Urinary bladder (tissue), 4 donors: Measurements from ENCODE around the gene GDI1. TPM values are rescaled to one million over a fixed set of nuclear protein-coding genes. Genes with fewer than 3 reads are reported as not detected.

Source experiments
- DNase-seq: peaks from one replicate; pipeline ENCODE4 v3.0.0-alpha.2; 2015; ENCODE audit errors: extremely low spot score
- H3K27ac ChIP-seq: one replicate; pipeline ENCODE4 v1.5.1; 2013; ENCODE audit warnings: low read depth, mild to moderate bottlenecking, moderate library complexity
- H3K36me3 ChIP-seq: one replicate; pipeline ENCODE4 v1.6.1; 2013; ENCODE audit warnings: mild to moderate bottlenecking, moderate library complexity; ENCODE audit not compliant: insufficient read depth
- H3K4me1 ChIP-seq: one replicate; pipeline ENCODE4 v1.6.1; 2013; ENCODE audit warnings: mild to moderate bottlenecking, moderate library complexity; ENCODE audit not compliant: insufficient read depth
- H3K4me3 ChIP-seq: one replicate; pipeline ENCODE4 v1.5.1; 2013; ENCODE audit warnings: low read depth, low read length
- WGBS: extraction: QIAGEN DNeasy Blood & Tissue Kit; methylation state at CpG from one replicate; pipeline ENCODE4 v1.1.7; 2013; 5-methylcytosine and 5-hydroxymethylcytosine counted together
- polyA plus RNA-seq: library from polyadenylated mRNA; stranded (reverse); fragments of 200-250 nt; gene quantifications from one replicate; pipeline ENCODE4 v1.2.3, GENCODE V29; 2013
- total RNA-seq: library from RNA; depleted of rRNA; stranded (reverse); fragments of >200 nt; gene quantifications from one replicate; pipeline ENCODE4 v1.2.3, GENCODE V29; 2014
- donor health status: healthy with polysubstance abuse.
- donor health status: healthy.

GDI1 gene
- total and polyA plus RNA-seq, 2 donors = 33.0 to 138 TPM

GRCh38 chrX:154449618-154450017 lies 12.7 kb downstream of the GDI1 start:
- H3K4me3 ChIP-seq = no peak overlapping the region
- DNase-seq = no peak
- H3K36me3 ChIP-seq = peaks cover 9% of the 10 kb centered on the region
- WGBS = 94% methylated on average over 18 of the region's 18 CpGs
- no peaks in the 10 kb centered on the region for H3K4me1 ChIP-seq
- H3K27ac ChIP-seq = no peak overlapping the region

DNA sequence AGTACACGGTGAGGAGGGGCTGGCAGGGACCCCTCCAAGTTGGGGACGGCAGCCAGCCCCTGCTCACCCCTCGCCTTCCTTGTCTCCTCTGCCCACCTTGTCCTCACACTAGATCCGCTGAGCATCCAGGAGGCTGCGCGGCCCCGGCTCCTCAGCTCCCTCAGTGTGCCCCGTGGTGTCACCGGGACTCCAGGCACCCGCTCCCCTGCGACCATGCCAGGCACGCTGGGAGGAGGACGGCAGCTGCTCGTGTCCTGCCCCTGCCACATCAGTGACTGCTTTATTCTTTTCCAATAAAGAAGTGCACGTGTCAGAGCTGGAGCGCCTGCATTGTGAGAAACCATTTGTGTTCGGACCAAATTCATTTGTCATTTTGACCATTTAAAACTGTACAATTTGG lies 13.4 kb downstream of the GDI1 start:
- DNase-seq = no peak
- H3K4me3 ChIP-seq = no peak overlapping the region
- no peak overlapping the region for H3K27ac ChIP-seq
- 90% methylated on average over 17 of the region's 17 CpGs for whole genome bisulfite sequencing
- H3K36me3 ChIP-seq = peaks cover 9% of the 10 kb centered on the region
- no peaks in the 10 kb centered on the region for H3K4me1 ChIP-seq

DNA sequence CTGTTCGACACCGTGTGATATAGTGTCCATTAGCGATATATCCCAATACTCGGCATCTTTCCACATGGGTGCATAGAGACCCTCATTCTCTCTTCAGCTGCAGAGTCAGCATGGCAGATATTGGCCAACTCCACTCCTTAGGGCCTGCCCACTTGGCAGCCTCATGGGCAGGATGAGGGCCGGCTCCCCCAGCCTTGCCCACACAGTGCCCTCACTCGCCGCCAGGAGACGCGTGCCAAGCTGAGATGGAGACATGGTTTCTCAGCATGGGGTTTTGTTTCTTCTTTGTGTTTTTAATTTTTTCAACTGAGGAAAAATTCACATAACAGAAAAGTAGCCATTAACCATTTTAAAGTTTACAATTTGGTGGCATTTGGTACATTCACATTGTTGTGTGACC lies 15.9 kb downstream of the GDI1 start:
- WGBS = 86% methylated on average over 9 of the region's 9 CpGs
- DNase-seq = no peak
- Histone ChIP-seq H3K4me3 (no peak overlapping the region), H3K36me3 (peaks cover 9% of the 10 kb centered on the region), H3K27ac (no peak overlapping the region), H3K4me1 (no peaks in the 10 kb centered on the region)

GRCh38 chrX:154457491-154458115 lies 20.6 kb downstream of the GDI1 start:
- 5% methylated on average over 61 of the region's 65 CpGs for WGBS
- H3K4me1 ChIP-seq = no peaks in the 10 kb centered on the region
- peak overlapping the region; percentile 77 for H3K4me3 ChIP-seq
- H3K27ac ChIP-seq = peak overlapping the region; percentile 67
- no peak for DNase-seq
- no peaks in the 10 kb centered on the region for H3K36me3 ChIP-seq

DNA sequence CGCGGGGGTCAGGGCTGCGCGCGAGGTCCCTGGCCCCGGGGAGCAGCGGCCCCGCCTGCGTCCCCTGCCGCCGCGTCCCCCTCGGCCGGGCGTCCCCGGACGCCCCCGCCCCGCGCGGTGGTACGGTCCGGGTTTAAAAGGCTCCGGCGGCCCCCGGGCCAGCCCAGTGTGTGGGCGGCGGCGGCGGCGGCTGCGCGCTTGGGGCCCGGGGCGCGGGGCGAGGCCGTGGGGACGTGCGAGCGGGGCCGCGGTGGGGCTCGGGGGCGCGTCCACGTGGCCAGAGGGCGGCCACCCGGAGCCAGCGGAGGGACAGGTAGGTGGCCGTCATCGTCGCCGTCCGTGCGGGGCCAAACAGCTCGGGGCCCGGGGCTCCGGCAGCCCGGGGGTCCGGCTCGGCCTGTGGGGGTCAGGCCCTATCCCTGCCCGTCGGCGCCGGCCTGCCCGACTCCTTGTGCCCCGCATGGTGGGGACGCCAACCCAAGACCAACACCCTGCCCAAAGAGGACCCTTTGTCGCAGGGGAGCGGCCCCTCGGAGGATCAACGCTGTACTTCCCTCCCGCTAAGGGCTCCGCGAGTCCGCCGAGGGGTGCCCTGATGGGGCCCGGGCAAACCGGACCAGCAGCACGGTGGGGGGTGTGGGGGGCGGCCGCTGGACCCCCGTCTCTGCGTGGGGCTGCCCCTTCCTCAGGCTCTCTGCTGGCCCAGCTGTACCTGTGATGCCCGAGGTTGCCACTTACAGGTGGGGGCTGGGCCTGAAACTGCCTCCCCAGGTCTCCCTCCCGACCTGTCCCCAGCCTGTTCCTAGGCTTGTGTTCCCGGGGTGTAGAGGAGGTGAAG lies 21.4 kb downstream of the GDI1 start, which contains the start of gene PLXNA3:
PLXNA3 (plus strand) TSS at position 166 of the 838 bp plus-strand sequence. CDS start 1,903 bp downstream, outside the sequence.
- H3K36me3 ChIP-seq = no peaks in the 10 kb centered on the region
- DNase-seq = no peak
- peak within 1 kb of the TSS; percentile 67 for H3K27ac ChIP-seq
- WGBS = under 1% methylated on average over 86 of the region's 88 CpGs
- no peaks in the 10 kb centered on the region for H3K4me1 ChIP-seq
- H3K4me3 ChIP-seq = peak within 1 kb of the TSS; percentile 77

DNA sequence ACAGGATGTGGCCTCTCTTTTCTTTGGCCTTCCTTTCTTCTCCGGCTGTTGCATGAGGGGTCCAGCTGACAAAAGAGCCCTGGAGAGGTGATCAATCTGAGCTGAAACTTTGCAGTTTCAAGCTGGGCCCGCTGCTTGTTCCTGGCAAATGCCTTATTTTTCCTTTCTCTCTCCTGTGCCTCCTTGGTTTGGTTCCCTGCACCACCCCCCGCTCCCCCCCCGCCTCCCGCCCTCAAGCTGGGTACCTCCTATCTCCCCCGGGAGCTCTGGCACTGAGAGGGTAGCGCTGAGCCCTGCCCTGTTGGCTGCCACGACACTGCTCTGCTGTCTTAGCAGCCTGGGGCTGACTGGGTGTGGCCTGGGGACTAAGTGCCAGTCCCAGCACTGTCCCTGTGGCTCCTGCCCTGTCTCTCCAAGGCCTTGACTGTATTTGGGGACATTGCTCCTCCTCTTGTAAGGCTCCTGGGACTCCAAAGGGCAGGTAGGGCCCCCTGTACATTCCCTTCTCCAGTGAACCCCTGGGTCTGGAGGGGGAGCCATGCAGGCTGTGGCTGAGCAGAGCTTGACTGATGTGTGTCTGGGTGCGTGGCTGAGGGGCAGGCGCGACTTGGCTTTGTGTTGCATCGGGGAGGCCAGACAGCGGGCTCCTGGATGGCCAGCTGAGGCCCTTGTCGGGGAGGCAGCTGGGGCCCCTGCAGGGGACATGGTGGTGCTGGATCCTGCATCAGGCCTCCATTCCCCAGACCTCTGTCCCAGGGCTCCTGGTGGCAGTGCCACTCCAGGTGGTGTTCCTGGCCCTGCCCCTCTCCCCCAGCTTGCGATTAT lies 22.2 kb downstream of the GDI1 start:
- H3K27ac ChIP-seq = peak overlapping the region; percentile 1
- peaks cover 2% of the 10 kb centered on the region for H3K36me3 ChIP-seq
- no peaks in the 10 kb centered on the region for H3K4me1 ChIP-seq
- peak overlapping the region; percentile 77 for H3K4me3 ChIP-seq
- DNase-seq = no peak
- 20% methylated on average over 15 of the region's 15 CpGs for WGBS

DNA sequence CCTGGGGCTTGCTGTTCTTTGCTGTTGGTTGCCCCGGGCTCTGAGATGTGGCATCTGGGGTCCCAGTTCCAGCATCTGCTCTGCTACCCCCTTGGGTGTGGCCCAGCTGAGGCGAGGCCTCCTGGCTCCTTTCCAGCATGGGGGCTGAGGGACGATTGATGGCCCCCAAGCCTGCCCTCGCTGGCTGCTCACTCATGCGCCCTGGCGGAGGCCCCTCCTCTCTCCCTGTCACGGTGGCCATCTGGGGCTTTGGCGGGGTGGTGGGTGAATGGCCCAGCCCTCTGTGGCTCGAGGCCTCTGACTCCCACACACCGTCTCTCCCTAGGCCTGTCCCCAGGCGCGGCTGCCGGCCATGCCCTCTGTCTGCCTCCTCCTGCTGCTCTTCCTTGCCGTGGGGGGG lies 22.9 kb downstream of the GDI1 start:
- Histone ChIP-seq H3K4me1 (no peaks in the 10 kb centered on the region), H3K27ac (no peak overlapping the region), H3K36me3 (peaks cover 2% of the 10 kb centered on the region), H3K4me3 (no peak overlapping the region)
- 37% methylated on average over 14 of the region's 14 CpGs for WGBS
- DNase-seq = no peak

DNA sequence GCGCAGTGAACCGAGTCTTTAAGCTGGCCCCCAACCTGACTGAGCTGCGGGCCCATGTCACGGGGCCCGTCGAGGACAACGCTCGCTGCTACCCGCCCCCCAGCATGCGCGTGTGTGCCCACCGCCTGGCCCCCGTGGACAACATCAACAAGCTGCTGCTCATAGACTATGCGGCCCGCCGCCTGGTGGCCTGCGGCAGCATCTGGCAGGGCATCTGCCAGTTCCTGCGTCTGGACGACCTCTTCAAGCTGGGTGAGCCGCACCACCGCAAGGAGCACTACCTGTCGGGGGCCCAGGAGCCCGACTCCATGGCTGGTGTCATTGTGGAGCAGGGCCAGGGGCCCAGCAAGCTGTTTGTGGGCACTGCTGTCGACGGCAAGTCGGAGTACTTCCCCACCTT lies 23.4 kb downstream of the GDI1 start:
- Histone ChIP-seq H3K36me3 (peaks cover 2% of the 10 kb centered on the region), H3K4me3 (no peak overlapping the region), H3K4me1 (no peaks in the 10 kb centered on the region), H3K27ac (no peak overlapping the region)
- WGBS = 77% methylated on average over 26 of the region's 26 CpGs
- DNase-seq = no peak

GRCh38 chrX:154462396-154462795 lies 25.4 kb downstream of the GDI1 start:
- Histone ChIP-seq H3K4me3 (no peak overlapping the region), H3K27ac (no peak overlapping the region), H3K36me3 (peaks cover 2% of the 10 kb centered on the region), H3K4me1 (no peaks in the 10 kb centered on the region)
- WGBS = 80% methylated on average over 8 of the region's 8 CpGs
- no peak for DNase-seq

- no peak for DNase-seq
- 90% methylated on average over 36 of the region's 36 CpGs for WGBS
- Histone ChIP-seq H3K27ac (no peak overlapping the region), H3K4me3 (no peak overlapping the region), H3K36me3 (peaks cover 2% of the 10 kb centered on the region), H3K4me1 (no peaks in the 10 kb centered on the region)
Observed at GRCh38 chrX:154463611-154464220, 26.8 kb downstream of the GDI1 start.

DNA sequence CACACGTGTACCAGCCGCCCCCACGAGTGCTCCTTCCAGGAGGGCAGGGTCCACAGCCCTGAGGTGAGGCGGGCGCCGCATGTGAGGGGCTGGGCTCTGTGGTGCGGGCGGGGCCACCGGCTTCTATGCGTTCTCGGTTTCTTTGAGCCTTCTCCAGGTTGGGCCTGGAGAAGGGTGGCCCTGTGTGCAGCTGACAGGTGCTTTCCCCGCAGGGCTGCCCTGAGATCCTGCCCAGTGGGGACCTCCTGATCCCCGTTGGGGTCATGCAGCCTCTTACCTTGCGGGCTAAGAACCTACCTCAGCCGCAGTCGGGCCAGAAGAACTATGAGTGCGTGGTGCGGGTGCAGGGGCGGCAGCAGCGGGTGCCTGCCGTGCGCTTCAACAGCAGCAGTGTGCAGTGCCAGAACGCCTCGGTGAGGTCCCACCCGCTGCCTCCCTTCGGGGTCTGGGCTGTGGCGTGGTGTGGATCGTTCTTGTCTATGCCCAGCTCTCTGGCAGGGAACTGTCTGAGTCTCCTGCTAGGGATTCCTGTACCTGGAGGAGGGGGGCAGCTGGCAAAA lies 27.9 kb downstream of the GDI1 start:
- no peak overlapping the region for H3K27ac ChIP-seq
- no peaks in the 10 kb centered on the region for H3K4me1 ChIP-seq
- WGBS = 93% methylated on average over 28 of the region's 28 CpGs
- DNase-seq = no peak
- H3K36me3 ChIP-seq = peaks cover 2% of the 10 kb centered on the region
- no peak overlapping the region for H3K4me3 ChIP-seq

DNA sequence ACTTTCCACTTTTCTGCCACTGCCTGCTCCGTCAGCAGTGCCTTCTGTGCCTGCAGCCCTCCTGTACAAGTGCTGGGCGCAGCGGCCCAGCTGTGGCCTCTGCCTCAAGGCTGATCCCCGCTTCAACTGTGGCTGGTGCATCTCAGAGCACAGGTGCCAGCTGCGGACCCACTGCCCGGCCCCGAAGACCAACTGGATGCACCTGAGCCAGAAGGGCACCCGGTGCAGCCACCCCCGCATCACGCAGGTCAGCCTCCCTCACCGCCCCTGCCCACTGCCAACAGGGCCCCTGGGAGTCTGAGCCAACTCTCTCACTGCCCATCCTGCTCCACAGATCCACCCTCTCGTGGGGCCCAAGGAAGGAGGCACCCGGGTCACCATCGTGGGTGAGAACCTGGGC lies 28.6 kb downstream of the GDI1 start:
- WGBS = 91% methylated on average over 14 of the region's 14 CpGs
- peaks cover 2% of the 10 kb centered on the region for H3K36me3 ChIP-seq
- no peak overlapping the region for H3K4me3 ChIP-seq
- H3K27ac ChIP-seq = no peak overlapping the region
- H3K4me1 ChIP-seq = no peaks in the 10 kb centered on the region
- no peak for DNase-seq

DNA sequence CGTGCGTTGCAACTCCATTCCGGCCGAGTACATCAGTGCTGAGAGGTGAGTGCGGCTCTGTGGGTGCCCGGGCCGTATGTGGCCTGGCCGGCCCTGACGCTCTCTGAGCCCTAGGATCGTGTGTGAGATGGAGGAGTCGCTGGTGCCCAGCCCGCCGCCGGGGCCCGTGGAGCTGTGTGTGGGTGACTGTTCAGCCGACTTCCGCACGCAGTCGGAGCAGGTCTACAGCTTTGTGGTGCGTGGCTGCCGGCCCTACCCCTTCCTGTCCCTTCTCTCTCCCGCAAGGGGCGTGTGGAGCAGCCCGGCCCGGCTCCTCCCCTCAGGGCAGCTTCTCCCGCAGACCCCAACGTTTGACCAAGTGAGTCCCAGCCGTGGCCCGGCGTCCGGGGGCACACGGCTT lies 29.1 kb downstream of the GDI1 start:
- H3K36me3 ChIP-seq = peaks cover 2% of the 10 kb centered on the region
- no peaks in the 10 kb centered on the region for H3K4me1 ChIP-seq
- DNase-seq = no peak
- 91% methylated on average over 29 of the region's 32 CpGs for WGBS
- no peak overlapping the region for H3K4me3 ChIP-seq
- H3K27ac ChIP-seq = no peak overlapping the region
